HepG2 (cell line): ENCODE results near the gene LRRC25. TPM values are rescaled to one million over a fixed set of nuclear protein-coding genes. Genes with fewer than 3 reads are reported as not detected.

Experiments used
- HNRNPH1 ChIP-seq: fragments of 200-400 bp; formaldehyde crosslinking; optimal IDR thresholded peaks from 2 replicates; pipeline ENCODE3; 2017; ENCODE audit warnings: mild to moderate bottlenecking, low read depth, low read length
- JARID2 ChIP-seq: sonication (generic); formaldehyde crosslinking; IDR thresholded peaks from 2 replicates; pipeline ENCODE4 v1.8.1; 2023; ENCODE audit warnings: missing genetic modification reagents, inconsistent platforms; ENCODE audit not compliant: insufficient replicate concordance
- RFX5 ChIP-seq: IDR thresholded peaks from 2 replicates; pipeline ENCODE4 v1.6.1; 2011; ENCODE audit warnings: low read depth, low read length, improper control_type of control experiment
- STAT5B ChIP-seq: sonication (generic); formaldehyde crosslinking; IDR thresholded peaks from 2 replicates; pipeline ENCODE4 v1.4.0; 2020; ENCODE audit warnings: missing genetic modification reagents
- THYN1 ChIP-seq: sonication (generic); formaldehyde crosslinking; IDR thresholded peaks from 2 replicates; pipeline ENCODE4 v1.8.1; 2023; ENCODE audit warnings: low read depth, mild to moderate bottlenecking, moderate library complexity, missing genetic modification reagents, borderline replicate concordance
- ZNF510 ChIP-seq: sonication (generic); formaldehyde crosslinking; IDR thresholded peaks from 2 replicates; pipeline ENCODE4 v1.4.0; 2020; ENCODE audit warnings: low read depth, mild to moderate bottlenecking, missing genetic modification reagents
- ZNF772 ChIP-seq: sonication (generic); formaldehyde crosslinking; IDR thresholded peaks from 2 replicates; pipeline ENCODE4 v1.5.0; 2020; ENCODE audit warnings: mild to moderate bottlenecking, missing genetic modification reagents
- ZNF792 ChIP-seq: IDR thresholded peaks from 2 replicates; pipeline ENCODE4 v1.6.1; 2016
- ZSCAN12 ChIP-seq: sonication (generic); formaldehyde crosslinking; IDR thresholded peaks from 2 replicates; pipeline ENCODE4 v1.9.0; 2021; ENCODE audit warnings: mild to moderate bottlenecking, missing genetic modification reagents
- polyA plus RNA-seq, 8 experiments: library from polyadenylated mRNA; depleted of rRNA in 3 of 8; stranded (reverse) in 7 of 8; unstranded in 1 of 8; fragments of >200 nt; fragmentation: Illumina TruSeq in 4 of 8; extraction: Trizol in 4 of 8; gene quantifications; 2 replicates each; pipeline versions ENCODE4 v1.2.1 to v1.2.3, GENCODE V29; 2011 to 2016; ENCODE audit warnings: low read depth in 4 of 8, missing spikeins in 1 of 8, mixed read lengths in 1 of 8; ENCODE audit not compliant: insufficient read depth in 1 of 8
- total RNA-seq, 5 experiments: library from RNA; depleted of rRNA; stranded (reverse); fragments of >200 nt; fragmentation: Illumina TruSeq; extraction: Trizol; gene quantifications; 2 replicates each; pipeline ENCODE4 v1.2.3, GENCODE V29; 2016; ENCODE audit warnings: low read depth in 1 of 5
- TF ChIP-seq, protein P1 (sequence below): sonication (generic); formaldehyde crosslinking; IDR thresholded peaks from 2 replicates; pipeline ENCODE4 v1.8.1; 2023; ENCODE audit warnings: missing genetic modification reagents, inconsistent platforms, borderline replicate concordance
- TF ChIP-seq, protein P2 (sequence below): sonication (generic); formaldehyde crosslinking; IDR thresholded peaks from 2 replicates; pipeline ENCODE4 v1.5.0; 2020; ENCODE audit warnings: mild to moderate bottlenecking, missing genetic modification reagents, borderline replicate concordance
- TF ChIP-seq, protein P3 (sequence below): IDR thresholded peaks from 2 replicates; pipeline ENCODE4 v1.6.1; 2016
- TF ChIP-seq, protein P4 (sequence below): fragments of 450-650 bp; IDR thresholded peaks from 2 replicates; pipeline ENCODE4 v1.6.1; 2017; ENCODE audit warnings: mild to moderate bottlenecking

Gene LRRC25
- total and polyA plus RNA-seq, 2 of the 13 experiments (the other 11 are each of a cell fraction or from before 2014, with no cell fraction given) = 0.13 to 0.53 TPM

DNA sequence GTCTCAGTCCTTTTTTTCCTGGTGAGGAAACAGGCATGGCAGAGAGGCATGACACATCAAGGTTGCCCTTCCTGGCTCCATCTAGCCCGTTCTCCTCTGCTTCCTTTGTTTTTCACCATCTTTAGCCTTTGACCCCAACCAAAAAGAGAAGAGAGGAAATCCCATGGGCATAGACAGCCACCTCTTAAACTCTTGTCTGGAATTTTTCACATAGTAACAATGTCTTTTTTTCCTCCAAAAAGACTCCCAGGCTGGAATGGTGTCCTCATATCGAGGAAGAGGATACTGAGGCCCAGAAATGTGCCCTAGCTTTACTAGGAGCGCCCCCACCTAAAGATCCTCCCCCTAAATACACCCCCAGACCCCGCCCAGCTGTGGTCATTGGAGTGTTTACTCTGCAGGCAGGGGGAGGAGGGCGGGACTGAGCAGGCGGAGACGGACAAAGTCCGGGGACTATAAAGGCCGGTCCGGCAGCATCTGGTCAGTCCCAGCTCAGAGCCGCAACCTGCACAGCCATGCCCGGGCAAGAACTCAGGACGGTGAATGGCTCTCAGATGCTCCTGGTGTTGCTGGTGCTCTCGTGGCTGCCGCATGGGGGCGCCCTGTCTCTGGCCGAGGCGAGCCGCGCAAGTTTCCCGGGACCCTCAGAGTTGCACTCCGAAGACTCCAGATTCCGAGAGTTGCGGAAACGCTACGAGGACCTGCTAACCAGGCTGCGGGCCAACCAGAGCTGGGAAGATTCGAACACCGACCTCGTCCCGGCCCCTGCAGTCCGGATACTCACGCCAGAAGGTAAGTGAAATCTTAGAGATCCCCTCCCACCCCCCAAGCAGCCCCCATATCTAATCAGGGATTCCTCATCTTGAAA lies 11.5 kb downstream of the LRRC25 start, which contains the start of gene GDF15 (continued):
- TF ChIP-seq THYN1 (CRISPR knock-in tag) (no peak), STAT5B (CRISPR knock-in tag) (peak; percentile 36), RFX5 (no peak), ZNF792 (CRISPR knock-in tag) (peak; percentile 73), ZSCAN12 (CRISPR knock-in tag) (peak; percentile 93), JARID2 (no peak), ZNF772 (CRISPR knock-in tag) (peak; percentile 87), HNRNPH1 (no peak), ZNF510 (CRISPR knock-in tag) (peak; percentile 98)
- TF ChIP-seq, protein P1, sequence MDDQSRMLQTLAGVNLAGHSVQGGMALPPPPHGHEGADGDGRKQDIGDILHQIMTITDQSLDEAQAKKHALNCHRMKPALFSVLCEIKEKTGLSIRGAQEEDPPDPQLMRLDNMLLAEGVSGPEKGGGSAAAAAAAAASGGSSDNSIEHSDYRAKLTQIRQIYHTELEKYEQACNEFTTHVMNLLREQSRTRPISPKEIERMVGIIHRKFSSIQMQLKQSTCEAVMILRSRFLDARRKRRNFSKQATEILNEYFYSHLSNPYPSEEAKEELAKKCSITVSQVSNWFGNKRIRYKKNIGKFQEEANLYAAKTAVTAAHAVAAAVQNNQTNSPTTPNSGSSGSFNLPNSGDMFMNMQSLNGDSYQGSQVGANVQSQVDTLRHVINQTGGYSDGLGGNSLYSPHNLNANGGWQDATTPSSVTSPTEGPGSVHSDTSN (CRISPR knock-in tag) = peak; percentile 86; the same call in 1 of the 2 replicates
- TF ChIP-seq, protein P2, sequence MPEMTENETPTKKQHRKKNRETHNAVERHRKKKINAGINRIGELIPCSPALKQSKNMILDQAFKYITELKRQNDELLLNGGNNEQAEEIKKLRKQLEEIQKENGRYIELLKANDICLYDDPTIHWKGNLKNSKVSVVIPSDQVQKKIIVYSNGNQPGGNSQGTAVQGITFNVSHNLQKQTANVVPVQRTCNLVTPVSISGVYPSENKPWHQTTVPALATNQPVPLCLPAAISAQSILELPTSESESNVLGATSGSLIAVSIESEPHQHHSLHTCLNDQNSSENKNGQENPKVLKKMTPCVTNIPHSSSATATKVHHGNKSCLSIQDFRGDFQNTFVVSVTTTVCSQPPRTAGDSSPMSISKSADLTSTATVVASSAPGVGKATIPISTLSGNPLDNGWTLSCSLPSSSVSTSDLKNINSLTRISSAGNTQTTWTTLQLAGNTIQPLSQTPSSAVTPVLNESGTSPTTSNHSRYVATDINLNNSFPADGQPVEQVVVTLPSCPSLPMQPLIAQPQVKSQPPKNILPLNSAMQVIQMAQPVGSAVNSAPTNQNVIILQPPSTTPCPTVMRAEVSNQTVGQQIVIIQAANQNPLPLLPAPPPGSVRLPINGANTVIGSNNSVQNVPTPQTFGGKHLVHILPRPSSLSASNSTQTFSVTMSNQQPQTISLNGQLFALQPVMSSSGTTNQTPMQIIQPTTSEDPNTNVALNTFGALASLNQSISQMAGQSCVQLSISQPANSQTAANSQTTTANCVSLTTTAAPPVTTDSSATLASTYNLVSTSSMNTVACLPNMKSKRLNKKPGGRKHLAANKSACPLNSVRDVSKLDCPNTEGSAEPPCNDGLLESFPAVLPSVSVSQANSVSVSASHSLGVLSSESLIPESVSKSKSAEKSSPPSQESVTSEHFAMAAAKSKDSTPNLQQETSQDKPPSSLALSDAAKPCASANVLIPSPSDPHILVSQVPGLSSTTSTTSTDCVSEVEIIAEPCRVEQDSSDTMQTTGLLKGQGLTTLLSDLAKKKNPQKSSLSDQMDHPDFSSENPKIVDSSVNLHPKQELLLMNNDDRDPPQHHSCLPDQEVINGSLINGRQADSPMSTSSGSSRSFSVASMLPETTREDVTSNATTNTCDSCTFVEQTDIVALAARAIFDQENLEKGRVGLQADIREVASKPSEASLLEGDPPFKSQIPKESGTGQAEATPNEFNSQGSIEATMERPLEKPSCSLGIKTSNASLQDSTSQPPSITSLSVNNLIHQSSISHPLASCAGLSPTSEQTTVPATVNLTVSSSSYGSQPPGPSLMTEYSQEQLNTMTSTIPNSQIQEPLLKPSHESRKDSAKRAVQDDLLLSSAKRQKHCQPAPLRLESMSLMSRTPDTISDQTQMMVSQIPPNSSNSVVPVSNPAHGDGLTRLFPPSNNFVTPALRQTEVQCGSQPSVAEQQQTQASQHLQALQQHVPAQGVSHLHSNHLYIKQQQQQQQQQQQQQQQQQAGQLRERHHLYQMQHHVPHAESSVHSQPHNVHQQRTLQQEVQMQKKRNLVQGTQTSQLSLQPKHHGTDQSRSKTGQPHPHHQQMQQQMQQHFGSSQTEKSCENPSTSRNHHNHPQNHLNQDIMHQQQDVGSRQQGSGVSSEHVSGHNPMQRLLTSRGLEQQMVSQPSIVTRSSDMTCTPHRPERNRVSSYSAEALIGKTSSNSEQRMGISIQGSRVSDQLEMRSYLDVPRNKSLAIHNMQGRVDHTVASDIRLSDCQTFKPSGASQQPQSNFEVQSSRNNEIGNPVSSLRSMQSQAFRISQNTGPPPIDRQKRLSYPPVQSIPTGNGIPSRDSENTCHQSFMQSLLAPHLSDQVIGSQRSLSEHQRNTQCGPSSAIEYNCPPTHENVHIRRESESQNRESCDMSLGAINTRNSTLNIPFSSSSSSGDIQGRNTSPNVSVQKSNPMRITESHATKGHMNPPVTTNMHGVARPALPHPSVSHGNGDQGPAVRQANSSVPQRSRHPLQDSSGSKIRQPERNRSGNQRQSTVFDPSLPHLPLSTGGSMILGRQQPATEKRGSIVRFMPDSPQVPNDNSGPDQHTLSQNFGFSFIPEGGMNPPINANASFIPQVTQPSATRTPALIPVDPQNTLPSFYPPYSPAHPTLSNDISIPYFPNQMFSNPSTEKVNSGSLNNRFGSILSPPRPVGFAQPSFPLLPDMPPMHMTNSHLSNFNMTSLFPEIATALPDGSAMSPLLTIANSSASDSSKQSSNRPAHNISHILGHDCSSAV (CRISPR knock-in tag) = no peak
- TF ChIP-seq, protein P3, sequence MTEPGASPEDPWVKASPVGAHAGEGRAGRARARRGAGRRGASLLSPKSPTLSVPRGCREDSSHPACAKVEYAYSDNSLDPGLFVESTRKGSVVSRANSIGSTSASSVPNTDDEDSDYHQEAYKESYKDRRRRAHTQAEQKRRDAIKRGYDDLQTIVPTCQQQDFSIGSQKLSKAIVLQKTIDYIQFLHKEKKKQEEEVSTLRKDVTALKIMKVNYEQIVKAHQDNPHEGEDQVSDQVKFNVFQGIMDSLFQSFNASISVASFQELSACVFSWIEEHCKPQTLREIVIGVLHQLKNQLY (CRISPR knock-in tag) = 0 out of 2 replicates have a peak, but pooled peaks have one; percentile 60
- TF ChIP-seq, protein P4, sequence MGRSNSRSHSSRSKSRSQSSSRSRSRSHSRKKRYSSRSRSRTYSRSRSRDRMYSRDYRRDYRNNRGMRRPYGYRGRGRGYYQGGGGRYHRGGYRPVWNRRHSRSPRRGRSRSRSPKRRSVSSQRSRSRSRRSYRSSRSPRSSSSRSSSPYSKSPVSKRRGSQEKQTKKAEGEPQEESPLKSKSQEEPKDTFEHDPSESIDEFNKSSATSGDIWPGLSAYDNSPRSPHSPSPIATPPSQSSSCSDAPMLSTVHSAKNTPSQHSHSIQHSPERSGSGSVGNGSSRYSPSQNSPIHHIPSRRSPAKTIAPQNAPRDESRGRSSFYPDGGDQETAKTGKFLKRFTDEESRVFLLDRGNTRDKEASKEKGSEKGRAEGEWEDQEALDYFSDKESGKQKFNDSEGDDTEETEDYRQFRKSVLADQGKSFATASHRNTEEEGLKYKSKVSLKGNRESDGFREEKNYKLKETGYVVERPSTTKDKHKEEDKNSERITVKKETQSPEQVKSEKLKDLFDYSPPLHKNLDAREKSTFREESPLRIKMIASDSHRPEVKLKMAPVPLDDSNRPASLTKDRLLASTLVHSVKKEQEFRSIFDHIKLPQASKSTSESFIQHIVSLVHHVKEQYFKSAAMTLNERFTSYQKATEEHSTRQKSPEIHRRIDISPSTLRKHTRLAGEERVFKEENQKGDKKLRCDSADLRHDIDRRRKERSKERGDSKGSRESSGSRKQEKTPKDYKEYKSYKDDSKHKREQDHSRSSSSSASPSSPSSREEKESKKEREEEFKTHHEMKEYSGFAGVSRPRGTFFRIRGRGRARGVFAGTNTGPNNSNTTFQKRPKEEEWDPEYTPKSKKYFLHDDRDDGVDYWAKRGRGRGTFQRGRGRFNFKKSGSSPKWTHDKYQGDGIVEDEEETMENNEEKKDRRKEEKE = no peak
